ENCODE results near the gene CCL27.

Gene CCL27

DNA sequence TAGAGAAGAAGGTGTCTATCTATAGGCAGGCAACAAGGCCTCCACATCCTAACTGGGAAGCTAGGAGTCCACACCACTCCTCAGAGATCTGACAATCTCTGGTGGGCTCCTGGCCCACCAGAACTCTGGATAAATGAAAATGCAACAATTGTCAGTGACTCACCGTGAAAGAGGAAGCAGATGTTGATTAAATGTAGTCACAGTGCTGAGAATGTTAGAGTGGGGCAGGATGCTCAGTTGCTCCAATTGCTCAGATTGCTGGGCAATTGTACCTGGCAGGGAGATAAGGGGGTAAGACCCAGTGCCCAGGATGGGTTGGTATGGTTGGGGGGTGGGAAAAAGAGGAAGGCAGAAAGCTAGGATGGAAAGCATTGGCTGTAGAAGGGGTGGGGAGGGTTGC lies 24.3 kb upstream of the CCL27 start:
- no peaks in the 10 kb centered on the region for H3K9me3 ChIP-seq
- TF ChIP-seq, protein P1, sequence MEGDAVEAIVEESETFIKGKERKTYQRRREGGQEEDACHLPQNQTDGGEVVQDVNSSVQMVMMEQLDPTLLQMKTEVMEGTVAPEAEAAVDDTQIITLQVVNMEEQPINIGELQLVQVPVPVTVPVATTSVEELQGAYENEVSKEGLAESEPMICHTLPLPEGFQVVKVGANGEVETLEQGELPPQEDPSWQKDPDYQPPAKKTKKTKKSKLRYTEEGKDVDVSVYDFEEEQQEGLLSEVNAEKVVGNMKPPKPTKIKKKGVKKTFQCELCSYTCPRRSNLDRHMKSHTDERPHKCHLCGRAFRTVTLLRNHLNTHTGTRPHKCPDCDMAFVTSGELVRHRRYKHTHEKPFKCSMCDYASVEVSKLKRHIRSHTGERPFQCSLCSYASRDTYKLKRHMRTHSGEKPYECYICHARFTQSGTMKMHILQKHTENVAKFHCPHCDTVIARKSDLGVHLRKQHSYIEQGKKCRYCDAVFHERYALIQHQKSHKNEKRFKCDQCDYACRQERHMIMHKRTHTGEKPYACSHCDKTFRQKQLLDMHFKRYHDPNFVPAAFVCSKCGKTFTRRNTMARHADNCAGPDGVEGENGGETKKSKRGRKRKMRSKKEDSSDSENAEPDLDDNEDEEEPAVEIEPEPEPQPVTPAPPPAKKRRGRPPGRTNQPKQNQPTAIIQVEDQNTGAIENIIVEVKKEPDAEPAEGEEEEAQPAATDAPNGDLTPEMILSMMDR (IDR thresholded peaks at IDR 0.05; ENCODE audit: low read depth, low read length) = no peak
- H3K27me3 ChIP-seq = no peaks in the 10 kb centered on the region
- no peak overlapping the region for H3K4me3 ChIP-seq (ENCODE audit: low read depth, low read length)
- H3K36me3 ChIP-seq = no peaks in the 10 kb centered on the region
- no peaks in the 10 kb centered on the region for H3K4me1 ChIP-seq
- no peak for DNase-seq

DNA sequence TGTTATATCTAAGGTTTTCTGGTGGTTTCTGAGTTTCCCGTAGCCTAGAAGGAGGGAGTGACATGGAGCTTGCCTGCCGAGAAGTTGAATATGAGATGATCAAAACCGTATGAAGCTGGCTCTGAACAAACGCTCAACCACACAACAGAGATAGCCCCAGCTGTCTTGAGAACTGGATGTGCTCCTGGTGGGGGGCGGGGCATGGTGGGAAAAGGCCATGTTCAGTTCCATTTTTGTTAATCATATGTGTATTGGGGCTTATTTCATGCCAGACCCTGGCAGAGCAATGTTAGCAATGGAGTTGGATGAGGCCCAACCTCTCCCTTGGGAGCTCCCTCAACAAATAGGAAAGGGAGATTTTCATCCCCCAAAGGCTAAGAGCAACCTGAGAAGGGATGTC lies 23.8 kb upstream of the CCL27 start:
- H3K4me3 ChIP-seq (ENCODE audit: low read depth, low read length) = no peak overlapping the region

DNA sequence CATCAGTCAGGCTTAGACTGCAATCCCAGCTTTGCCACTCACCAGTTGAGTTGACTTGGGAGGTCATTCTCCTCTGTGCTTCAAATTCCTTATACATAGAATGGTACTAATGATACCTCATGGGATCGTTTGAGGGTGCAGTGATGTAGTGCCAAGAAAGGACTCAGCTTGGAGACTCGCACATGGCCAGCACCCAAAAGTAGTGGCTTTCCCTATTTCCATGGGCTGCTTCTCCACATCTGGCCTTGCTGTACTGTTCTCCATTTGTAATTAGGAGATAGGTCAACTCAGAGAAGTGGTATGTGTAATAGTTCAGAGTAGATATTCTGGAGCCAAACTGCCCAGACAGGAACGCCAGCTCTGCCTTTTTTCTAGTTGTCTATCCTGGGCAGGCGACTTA lies 23.1 kb upstream of the CCL27 start:
- H3K4me1 ChIP-seq = no peaks in the 10 kb centered on the region
- H3K9me3 ChIP-seq = no peaks in the 10 kb centered on the region
- DNase-seq = no peak
- TF ChIP-seq, protein P1 (IDR thresholded peaks at IDR 0.05; ENCODE audit: low read depth, low read length) = no peak
- H3K36me3 ChIP-seq = no peaks in the 10 kb centered on the region
- H3K27me3 ChIP-seq = no peaks in the 10 kb centered on the region
- H3K4me3 ChIP-seq (ENCODE audit: low read depth, low read length) = no peak overlapping the region

More for the DNA sequence above, 23.8 kb upstream of the CCL27 start:
- TF ChIP-seq, protein P1 (IDR thresholded peaks at IDR 0.05; ENCODE audit: low read depth, low read length) = no peak
- no peaks in the 10 kb centered on the region for H3K9me3 ChIP-seq
- no peaks in the 10 kb centered on the region for H3K27me3 ChIP-seq
- H3K4me1 ChIP-seq = no peaks in the 10 kb centered on the region
- H3K36me3 ChIP-seq = no peaks in the 10 kb centered on the region
- DNase-seq = no peak

DNA sequence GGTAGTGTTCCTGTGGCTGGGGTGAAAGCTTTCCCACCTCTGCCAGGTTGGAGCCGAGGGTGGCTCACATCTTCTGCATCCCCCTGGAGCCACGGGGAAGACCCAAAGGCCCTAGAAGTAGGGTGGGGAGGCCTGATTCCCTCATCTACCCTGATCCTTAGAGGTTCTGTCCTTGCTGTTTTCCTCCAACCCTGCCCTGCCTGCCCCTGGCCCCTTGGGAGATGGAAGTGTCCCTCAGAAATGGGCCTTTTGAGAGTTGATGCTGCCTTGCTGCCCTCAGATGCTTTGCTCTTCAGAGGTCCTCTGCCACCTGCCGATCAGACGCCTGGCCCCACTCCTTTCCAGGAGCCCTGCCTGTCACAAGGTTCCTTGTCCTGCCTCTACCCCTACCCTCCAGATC lies 22.4 kb upstream of the CCL27 start:
- Histone ChIP-seq H3K27me3 (no peaks in the 10 kb centered on the region), H3K9me3 (no peaks in the 10 kb centered on the region), H3K4me3 (ENCODE audit: low read depth, low read length) (no peak overlapping the region), H3K36me3 (no peaks in the 10 kb centered on the region), H3K4me1 (no peaks in the 10 kb centered on the region)
- DNase-seq = no peak
- TF ChIP-seq, protein P1 (IDR thresholded peaks at IDR 0.05; ENCODE audit: low read depth, low read length) = no peak

DNA sequence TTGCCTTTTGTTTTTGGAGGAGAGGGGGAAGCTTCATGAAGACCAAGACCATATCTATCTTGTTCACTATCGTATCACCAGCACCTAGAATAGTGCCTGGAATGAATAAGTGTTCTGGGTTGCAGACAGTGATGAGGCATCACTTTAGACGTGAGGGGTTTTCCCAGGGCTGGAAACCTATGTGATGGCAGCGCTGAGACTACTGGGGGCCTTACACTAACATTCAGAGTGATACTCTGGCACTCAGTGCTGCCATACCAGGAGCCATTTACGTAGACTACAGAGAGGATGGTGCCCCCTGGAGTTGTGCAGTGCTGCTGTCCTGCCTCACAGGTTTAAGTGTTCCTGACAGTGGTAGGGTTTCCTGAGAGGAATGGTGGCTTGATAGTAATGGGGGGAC lies 21.7 kb upstream of the CCL27 start:
- Histone ChIP-seq H3K36me3 (no peaks in the 10 kb centered on the region), H3K4me3 (ENCODE audit: low read depth, low read length) (no peak overlapping the region), H3K27me3 (no peaks in the 10 kb centered on the region), H3K9me3 (no peaks in the 10 kb centered on the region), H3K4me1 (no peaks in the 10 kb centered on the region)
- no peak for DNase-seq
- TF ChIP-seq, protein P1 (IDR thresholded peaks at IDR 0.05; ENCODE audit: low read depth, low read length) = no peak

DNA sequence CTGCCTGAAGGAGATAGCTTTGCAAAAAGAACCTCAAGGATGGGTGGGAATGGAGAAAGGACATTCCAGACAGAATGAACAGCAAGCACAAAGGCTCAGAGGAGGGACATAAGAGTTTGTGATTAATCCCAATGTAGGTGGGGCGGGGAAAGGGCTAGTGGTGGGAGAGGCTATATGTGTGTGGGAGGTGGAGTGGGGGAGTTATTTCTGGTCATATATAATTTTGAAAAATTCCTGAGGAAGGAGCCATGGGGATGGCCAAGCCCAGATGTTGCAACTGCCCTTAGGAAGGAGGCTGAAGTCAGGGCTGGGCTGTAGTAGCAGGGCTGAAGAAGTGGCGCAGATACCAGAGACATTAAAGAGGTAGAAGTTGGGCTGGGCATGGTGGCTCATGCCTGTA lies 13.4 kb upstream of the CCL27 start:
- no peaks in the 10 kb centered on the region for H3K27me3 ChIP-seq
- TF ChIP-seq, protein P1 (IDR thresholded peaks at IDR 0.05; ENCODE audit: low read depth, low read length) = no peak
- H3K4me3 ChIP-seq (ENCODE audit: low read depth, low read length) = no peak overlapping the region
- no peaks in the 10 kb centered on the region for H3K4me1 ChIP-seq
- no peaks in the 10 kb centered on the region for H3K36me3 ChIP-seq
- DNase-seq = no peak
- H3K9me3 ChIP-seq = no peaks in the 10 kb centered on the region

Data from BE2C (cell line).